Loucy (cell line): ENCODE data around the gene SKI.

Experiments used
- H2AFZ ChIP-seq: fragments of 200-600 bp; sonication (generic); 2 replicates; pipeline ENCODE4 v1.6.0; 2016; ENCODE audit warnings: antibody characterized with exemption, mild to moderate bottlenecking, low read length, moderate library complexity
- H3F3A ChIP-seq: fragments of 200-600 bp; 2 replicates; pipeline ENCODE4 v1.6.0; 2016; ENCODE audit warnings: antibody characterized with exemption, low read depth, mild to moderate bottlenecking
- H3K27me3 ChIP-seq: fragments of 200-600 bp; sonication (generic); 2 replicates; pipeline ENCODE4 v1.6.1; 2014; ENCODE audit warnings: low read length, mild to moderate bottlenecking; ENCODE audit not compliant: insufficient read depth, poor library complexity, severe bottlenecking
- H3K36me3 ChIP-seq: fragments of 200-600 bp; sonication (generic); 2 replicates; pipeline ENCODE4 v1.6.1; 2016; ENCODE audit warnings: low read length; ENCODE audit not compliant: insufficient read depth
- H3K4me1 ChIP-seq: fragments of 200-600 bp; sonication (generic); 2 replicates; pipeline ENCODE4 v1.5.1; 2014; ENCODE audit warnings: low read length, mild to moderate bottlenecking; ENCODE audit not compliant: insufficient read depth, poor library complexity, severe bottlenecking
- H3K4me2 ChIP-seq: fragments of 200-600 bp; sonication (generic); 2 replicates; pipeline ENCODE4 v1.6.0; 2014; ENCODE audit warnings: antibody characterized with exemption, low read length, low read depth, mild to moderate bottlenecking; ENCODE audit not compliant: poor library complexity, severe bottlenecking
- H3K4me3 ChIP-seq: fragments of 200-600 bp; sonication (generic); 2 replicates; pipeline ENCODE4 v1.5.1; 2014; ENCODE audit warnings: low read length, mild to moderate bottlenecking, mixed read lengths; ENCODE audit not compliant: poor library complexity, severe bottlenecking
- H3K79me2 ChIP-seq: fragments of 200-600 bp; sonication (generic); 2 replicates; pipeline ENCODE4 v1.6.1; 2014; ENCODE audit warnings: low read length; ENCODE audit not compliant: insufficient read depth
- H3K9ac ChIP-seq: fragments of 200-600 bp; sonication (generic); 2 replicates; pipeline ENCODE4 v1.6.0; 2014; ENCODE audit warnings: mild to moderate bottlenecking, low read depth, low read length, moderate library complexity; ENCODE audit not compliant: poor library complexity, severe bottlenecking
- H3K9me2 ChIP-seq: fragments of 200-600 bp; sonication (generic); replicated peaks from 2 replicates; pipeline ENCODE4 v1.6.1; 2016; ENCODE audit warnings: low read depth, low read length, mixed read lengths
- H3K9me3 ChIP-seq: fragments of 200-600 bp; sonication (generic); 2 replicates; pipeline ENCODE4 v1.6.1; 2014; ENCODE audit warnings: mild to moderate bottlenecking, antibody characterized with exemption, low read length, low read depth; ENCODE audit not compliant: insufficient read depth
- H4K20me1 ChIP-seq: fragments of 200-600 bp; sonication (generic); 2 replicates; pipeline ENCODE4 v1.6.0; 2014; ENCODE audit warnings: antibody characterized with exemption, low read length, mild to moderate bottlenecking; ENCODE audit not compliant: insufficient read depth, poor library complexity, severe bottlenecking
- CTCF ChIP-seq: fragments of 200-600 bp; sonication (generic); conservative IDR thresholded peaks from 2 replicates; pipeline ENCODE4 v1.5.1; 2014; ENCODE audit warnings: mild to moderate bottlenecking, antibody characterized with exemption, low read length
- EZH2phosphoT487 ChIP-seq: fragments of 200-600 bp; IDR thresholded peaks from 2 replicates; pipeline ENCODE4 v1.6.1; 2018; ENCODE audit warnings: antibody characterized with exemption, mild to moderate bottlenecking, moderate library complexity, borderline replicate concordance

The SKI gene

GRCh38 chr1:2180297-2181245 is 47.5 kb upstream of the SKI start:
- no peaks in the 10 kb centered on the region for H3K27me3 ChIP-seq
- no peaks in the 10 kb centered on the region for H3K36me3 ChIP-seq
- no peaks in the 10 kb centered on the region for H3K9me2 ChIP-seq
- no peak overlapping the region for H3K4me2 ChIP-seq
- TF ChIP-seq EZH2phosphoT487 (no peak), CTCF (no peak)
- H4K20me1 ChIP-seq = no peaks in the 10 kb centered on the region
- H2AFZ ChIP-seq = no peak overlapping the region
- no peaks in the 10 kb centered on the region for H3K79me2 ChIP-seq
- no peaks in the 10 kb centered on the region for H3K9me3 ChIP-seq
- H3F3A ChIP-seq = no peaks in the 10 kb centered on the region
- H3K4me1 ChIP-seq = no peaks in the 10 kb centered on the region
- H3K9ac ChIP-seq = no peak overlapping the region
- H3K4me3 ChIP-seq = no peak overlapping the region

GRCh38 chr1:2181271-2181670 is 46.8 kb upstream of the SKI start:
- no peaks in the 10 kb centered on the region for H4K20me1 ChIP-seq
- TF ChIP-seq EZH2phosphoT487 (no peak), CTCF (no peak)
- H3K9me2 ChIP-seq = no peaks in the 10 kb centered on the region
- no peaks in the 10 kb centered on the region for H3K4me1 ChIP-seq
- no peak overlapping the region for H3K9ac ChIP-seq
- no peak overlapping the region for H2AFZ ChIP-seq
- H3K36me3 ChIP-seq = no peaks in the 10 kb centered on the region
- no peaks in the 10 kb centered on the region for H3K9me3 ChIP-seq
- no peaks in the 10 kb centered on the region for H3K79me2 ChIP-seq
- no peaks in the 10 kb centered on the region for H3F3A ChIP-seq
- no peaks in the 10 kb centered on the region for H3K27me3 ChIP-seq
- H3K4me2 ChIP-seq = no peak overlapping the region
- no peak overlapping the region for H3K4me3 ChIP-seq

GRCh38 chr1:2181752-2182151 is 46.4 kb upstream of the SKI start:
- H3K36me3 ChIP-seq = no peaks in the 10 kb centered on the region
- H3K4me1 ChIP-seq = no peaks in the 10 kb centered on the region
- TF ChIP-seq CTCF (no peak), EZH2phosphoT487 (no peak)
- no peaks in the 10 kb centered on the region for H3K79me2 ChIP-seq
- H3F3A ChIP-seq = no peaks in the 10 kb centered on the region
- H4K20me1 ChIP-seq = no peaks in the 10 kb centered on the region
- no peaks in the 10 kb centered on the region for H3K27me3 ChIP-seq
- H3K4me3 ChIP-seq = no peak overlapping the region
- H3K9me3 ChIP-seq = no peaks in the 10 kb centered on the region
- no peak overlapping the region for H2AFZ ChIP-seq
- no peak overlapping the region for H3K9ac ChIP-seq
- no peaks in the 10 kb centered on the region for H3K9me2 ChIP-seq
- H3K4me2 ChIP-seq = no peak overlapping the region
